ENCODE measurements around the gene HOXA9. TPM values are rescaled to one million over a fixed set of nuclear protein-coding genes. Genes with fewer than 3 reads are reported as not detected.

Gene HOXA9
- total RNA-seq, 1 donor from 2014 or later, result not detected

DNA sequence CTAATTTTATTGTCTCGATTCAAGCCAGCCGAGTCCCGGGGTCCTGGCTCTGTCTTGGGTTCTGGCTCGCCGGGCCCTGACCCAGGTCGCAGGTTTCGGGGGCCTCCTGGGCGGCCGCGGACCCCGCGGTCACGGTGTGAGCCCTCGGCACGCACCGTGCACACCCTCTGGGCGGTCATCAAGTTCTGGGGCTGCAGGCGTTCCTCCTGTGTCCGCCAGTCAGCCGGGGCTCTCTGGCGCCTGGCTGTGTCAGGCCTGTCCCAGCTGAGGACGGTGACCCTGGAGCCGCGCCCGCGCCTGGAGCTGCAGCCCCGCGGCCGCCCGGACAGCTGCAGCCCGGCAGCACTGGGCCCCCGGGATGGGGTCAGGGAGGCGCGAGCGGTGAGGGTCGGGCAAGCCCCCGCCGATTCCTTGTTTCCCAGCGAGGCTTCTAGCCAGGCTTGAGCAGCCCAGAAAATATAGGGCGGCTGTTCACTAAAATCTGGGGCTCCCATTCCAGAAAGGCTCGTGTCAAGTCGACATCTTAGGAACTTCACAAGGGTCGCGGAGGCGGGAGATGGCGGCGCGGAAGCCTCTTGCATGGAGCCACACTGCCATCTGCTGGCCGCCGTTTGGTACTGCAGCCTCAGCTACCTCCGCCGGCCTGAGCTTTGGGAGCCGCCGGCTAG lies 4.7 kb downstream of the HOXA9 start:
- H3K9ac ChIP-seq (ENCODE audit: low read length), result no peak overlapping the region
- H3K36me3 ChIP-seq (ENCODE audit: insufficient read depth, low read length), result no peaks in the 10 kb centered on the region
- Mint-ChIP-seq H3K4me3 (ENCODE audit: unreplicated experiment) (peak overlapping the region; percentile 66), H3K27ac (ENCODE audit: unreplicated experiment) (no peak overlapping the region), H3K9me3 (ENCODE audit: unreplicated experiment) (peaks cover 30% of the 10 kb centered on the region), H3K27me3 (ENCODE audit: low read depth, unreplicated experiment) (peaks cover 77% of the 10 kb centered on the region), H3K4me1 (ENCODE audit: low read depth, unreplicated experiment) (no peaks in the 10 kb centered on the region), H3K36me3 (ENCODE audit: low read depth, unreplicated experiment) (no peaks in the 10 kb centered on the region)
- FAIRE-seq, result no peak
- peak; percentile 23 for DNase-seq (ENCODE audit: low read depth)
- TF ChIP-seq EZH2 (IDR thresholded peaks at IDR 0.05; ENCODE audit: insufficient read depth, low read length), result peak; percentile 75
- TF ChIP-seq, protein P1, sequence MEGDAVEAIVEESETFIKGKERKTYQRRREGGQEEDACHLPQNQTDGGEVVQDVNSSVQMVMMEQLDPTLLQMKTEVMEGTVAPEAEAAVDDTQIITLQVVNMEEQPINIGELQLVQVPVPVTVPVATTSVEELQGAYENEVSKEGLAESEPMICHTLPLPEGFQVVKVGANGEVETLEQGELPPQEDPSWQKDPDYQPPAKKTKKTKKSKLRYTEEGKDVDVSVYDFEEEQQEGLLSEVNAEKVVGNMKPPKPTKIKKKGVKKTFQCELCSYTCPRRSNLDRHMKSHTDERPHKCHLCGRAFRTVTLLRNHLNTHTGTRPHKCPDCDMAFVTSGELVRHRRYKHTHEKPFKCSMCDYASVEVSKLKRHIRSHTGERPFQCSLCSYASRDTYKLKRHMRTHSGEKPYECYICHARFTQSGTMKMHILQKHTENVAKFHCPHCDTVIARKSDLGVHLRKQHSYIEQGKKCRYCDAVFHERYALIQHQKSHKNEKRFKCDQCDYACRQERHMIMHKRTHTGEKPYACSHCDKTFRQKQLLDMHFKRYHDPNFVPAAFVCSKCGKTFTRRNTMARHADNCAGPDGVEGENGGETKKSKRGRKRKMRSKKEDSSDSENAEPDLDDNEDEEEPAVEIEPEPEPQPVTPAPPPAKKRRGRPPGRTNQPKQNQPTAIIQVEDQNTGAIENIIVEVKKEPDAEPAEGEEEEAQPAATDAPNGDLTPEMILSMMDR (IDR thresholded peaks at IDR 0.05; ENCODE audit: insufficient read depth, low read depth, low read length), result peak; percentile 74
- peaks cover 92% of the 10 kb centered on the region for H3K27me3 ChIP-seq (ENCODE audit: insufficient read depth, low read length)
- no peaks in the 10 kb centered on the region for H3K4me1 ChIP-seq (ENCODE audit: insufficient read depth, low read length)
- no peaks in the 10 kb centered on the region for H3K79me2 ChIP-seq (ENCODE audit: insufficient read depth, low read length)
- H3K27ac ChIP-seq (ENCODE audit: low read depth, low read length), result no peak overlapping the region
- H3K9me3 ChIP-seq (ENCODE audit: insufficient read depth, low read depth, low read length), result peaks cover 7% of the 10 kb centered on the region
- peak overlapping the region; percentile 86 for H3K4me2 ChIP-seq (ENCODE audit: low read length)
- H3K4me3 ChIP-seq (ENCODE audit: insufficient read depth, low read depth, low read length), result peak overlapping the region; percentile 40
- no peaks in the 10 kb centered on the region for H4K20me1 ChIP-seq (ENCODE audit: insufficient read depth, low read length)
- peak overlapping the region; percentile 82 for H2AFZ ChIP-seq (ENCODE audit: low read depth, low read length)

DNA sequence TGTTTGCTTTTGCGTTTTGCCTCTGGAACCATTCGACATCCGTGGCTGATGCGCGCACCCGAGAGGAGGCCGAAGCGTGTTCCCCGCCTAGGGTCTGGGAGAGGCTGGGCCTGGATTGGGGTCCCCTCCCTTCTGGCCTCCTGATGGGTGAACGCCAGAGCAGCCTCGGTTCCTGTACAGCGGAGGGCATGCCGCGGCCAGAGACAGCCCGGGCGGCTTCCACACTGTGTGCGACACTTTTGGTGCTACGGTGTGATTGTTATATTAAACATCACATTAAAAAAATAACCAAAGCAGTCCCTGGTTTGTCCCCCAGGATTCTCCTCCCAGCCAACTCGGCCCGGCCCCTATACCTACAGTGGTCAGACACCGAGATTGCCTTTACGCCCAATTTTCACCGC lies 5.2 kb downstream of the HOXA9 start:
- Histone ChIP-seq H3K27me3 (ENCODE audit: insufficient read depth, low read length) (peaks cover 92% of the 10 kb centered on the region), H3K9ac (ENCODE audit: low read length) (no peak overlapping the region), H3K27ac (ENCODE audit: low read depth, low read length) (no peak overlapping the region), H3K4me2 (ENCODE audit: low read length) (peak overlapping the region; percentile 86), H3K4me1 (ENCODE audit: insufficient read depth, low read length) (no peaks in the 10 kb centered on the region), H3K79me2 (ENCODE audit: insufficient read depth, low read length) (no peaks in the 10 kb centered on the region), H2AFZ (ENCODE audit: low read depth, low read length) (peak overlapping the region; percentile 82), H3K36me3 (ENCODE audit: insufficient read depth, low read length) (no peaks in the 10 kb centered on the region), H3K9me3 (ENCODE audit: insufficient read depth, low read depth, low read length) (peaks cover 7% of the 10 kb centered on the region), H4K20me1 (ENCODE audit: insufficient read depth, low read length) (no peaks in the 10 kb centered on the region), H3K4me3 (ENCODE audit: insufficient read depth, low read depth, low read length) (no peak overlapping the region)
- no peak overlapping the region for H3K27ac Mint-ChIP-seq (ENCODE audit: unreplicated experiment)
- H3K9me3 Mint-ChIP-seq (ENCODE audit: unreplicated experiment), result peaks cover 31% of the 10 kb centered on the region
- FAIRE-seq (no peak), DNase-seq (ENCODE audit: low read depth) (no peak)
- H3K36me3 Mint-ChIP-seq (ENCODE audit: low read depth, unreplicated experiment), result no peaks in the 10 kb centered on the region
- peaks cover 79% of the 10 kb centered on the region for H3K27me3 Mint-ChIP-seq (ENCODE audit: low read depth, unreplicated experiment)
- no peak overlapping the region for H3K4me3 Mint-ChIP-seq (ENCODE audit: unreplicated experiment)
- peak; percentile 21 for TF ChIP-seq EZH2 (IDR thresholded peaks at IDR 0.05; ENCODE audit: insufficient read depth, low read length)
- TF ChIP-seq, protein P1 (IDR thresholded peaks at IDR 0.05; ENCODE audit: insufficient read depth, low read depth, low read length), result no peak
- H3K4me1 Mint-ChIP-seq (ENCODE audit: low read depth, unreplicated experiment), result no peaks in the 10 kb centered on the region

All from astrocyte (in vitro differentiated cells and primary cell).